ENCODE measurements around the gene OR2F1.
"Not testable (repeated sequence)": the region's sequence is repeated elsewhere in the genome, so short reads cannot be mapped to it uniquely, and the experiment has no call there.

Gene OR2F1

DNA sequence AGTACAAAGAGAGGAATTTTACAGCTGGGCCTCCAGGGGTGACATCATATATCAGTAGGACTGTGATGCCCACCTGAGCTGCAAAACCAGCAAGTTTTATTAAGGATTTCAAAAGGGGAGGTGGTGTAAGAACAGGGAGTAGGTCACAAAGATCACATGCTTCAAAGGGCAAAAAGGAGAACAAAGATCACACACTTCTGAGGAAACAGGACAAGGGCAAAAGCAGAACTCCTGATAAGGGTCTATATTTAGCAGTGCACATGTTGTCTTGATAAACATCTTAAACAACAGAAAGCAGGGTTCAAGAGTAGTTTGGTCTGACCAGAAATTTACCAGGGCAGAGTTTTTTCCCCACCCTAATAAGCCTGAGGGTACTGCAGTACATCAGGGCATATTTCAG lies 55.4 kb downstream of the OR2F1 start:
- not testable (repeated sequence) for DNase-seq

GRCh38 chr7:144010821-144011220 lies 56.2 kb downstream of the OR2F1 start:
- not testable (repeated sequence) for DNase-seq

DNA sequence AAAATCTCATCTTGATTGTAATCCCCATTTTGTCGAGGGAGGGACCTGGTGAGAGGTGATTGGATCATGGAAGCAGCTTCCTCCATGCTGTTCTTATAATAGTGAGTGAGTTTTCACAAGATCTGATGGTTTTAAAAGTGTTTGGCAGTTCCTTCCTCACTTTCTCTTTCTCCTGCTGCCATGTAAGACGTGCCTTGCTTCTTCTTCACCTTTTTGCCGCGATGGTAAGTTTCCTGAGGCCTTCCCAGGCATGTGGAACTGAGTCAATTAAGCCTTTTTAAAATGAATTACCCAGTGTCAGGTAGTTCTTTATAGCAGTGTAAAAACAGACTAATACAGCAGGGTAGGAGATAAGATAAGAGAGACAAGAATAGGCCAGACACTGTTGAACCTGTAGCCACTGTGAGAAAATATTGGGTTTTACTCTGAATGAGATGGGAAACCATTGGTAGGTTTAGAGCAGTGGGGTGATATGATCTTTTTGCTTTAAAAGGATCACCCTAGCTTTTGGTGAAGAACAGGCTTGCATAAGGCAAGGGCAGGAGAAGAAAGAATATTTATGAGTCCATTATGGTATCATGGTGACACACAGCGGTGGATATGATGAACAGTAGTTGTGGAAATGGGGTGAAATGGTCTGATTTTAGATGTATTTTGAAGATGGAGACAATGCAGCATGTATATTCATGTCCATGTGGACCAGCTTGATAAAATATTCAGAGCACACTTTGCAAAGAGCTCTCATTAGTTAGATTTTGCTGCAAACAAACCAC lies 57.0 kb downstream of the OR2F1 start:
- DNase-seq: no peak

All from activated CD4-positive, alpha-beta T cell treated with anti-CD3 and anti-CD28 coated beads, Interleukin-2, amount 50 U/mL, for 48 hours (primary cell).